Spleen (tissue), 7 donors: ENCODE results near the gene ZMYM1.

ENCODE experiments used
- POLR2A ChIP-seq, 3 donors: fragments of 450-650 bp; IDR thresholded peaks; one replicate each; pipeline ENCODE4 v1.5.1; 2017; ENCODE audit warnings: antibody characterized with exemption in 3 of 3, mild to moderate bottlenecking in 1 of 3
- POLR2AphosphoS5 ChIP-seq, 3 donors: sonication (generic); formaldehyde crosslinking; IDR thresholded peaks; one replicate each; pipeline ENCODE4 v1.5.1; 2017; ENCODE audit warnings: antibody characterized with exemption in 3 of 3
- TF ChIP-seq, protein P1 (sequence below), 11 experiments: fragments of 200-600 bp in 7 of 11; fragments of 450-650 bp in 4 of 11; sonication (generic) in 4 of 11; IDR thresholded peaks in 8 of 11; conservative IDR thresholded peaks in 3 of 11; 1 replicate in 7 of 11; 2 replicates in 4 of 11; pipeline versions ENCODE4 v1.4.0 to v1.8.0; 2016 to 2021; ENCODE audit warnings: antibody characterized with exemption in 11 of 11, inconsistent platforms in 4 of 11, mild to moderate bottlenecking in 1 of 11
- donor health status: DM: no; HTN: no; CAD: no; lungs with moderate emphysema.
- donor health status: DM: no; HTN: no; CAD: no.
- donor health status: DM: no; HTN: no; CAD: no.

DNA sequence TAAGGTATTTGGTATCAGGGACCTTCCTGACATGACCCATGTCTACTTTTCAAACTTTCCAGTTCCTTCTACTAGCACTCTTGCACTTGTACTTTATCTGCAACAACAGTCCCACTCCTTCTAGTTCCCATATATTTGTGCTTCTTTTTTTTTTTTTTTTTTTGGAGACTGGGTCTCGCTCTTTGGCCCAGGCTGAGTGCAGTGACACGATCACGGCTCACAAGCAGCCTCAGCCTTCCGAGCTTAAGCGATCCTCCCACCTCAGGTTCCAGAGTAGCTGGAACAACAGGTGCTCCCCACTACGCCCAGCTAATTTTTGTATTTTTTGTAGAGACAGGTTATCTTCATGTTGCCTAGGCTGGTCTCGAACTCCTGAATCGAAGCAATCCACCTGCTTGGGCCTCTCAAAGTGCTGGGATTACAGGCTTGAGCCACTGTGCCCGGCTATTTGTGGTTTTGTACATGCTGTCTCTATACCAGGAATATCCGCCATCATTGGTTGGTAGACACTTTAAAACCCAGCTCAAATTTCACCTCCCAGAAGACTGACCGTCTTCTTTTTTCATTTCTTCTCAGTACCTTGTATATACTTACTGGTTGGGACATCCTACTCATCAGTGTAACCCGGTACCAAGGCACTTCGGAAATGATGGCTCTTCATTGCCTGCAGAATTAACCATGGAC is 1.1 kb downstream of the ZMYM1 start:
- TF ChIP-seq, protein P1, sequence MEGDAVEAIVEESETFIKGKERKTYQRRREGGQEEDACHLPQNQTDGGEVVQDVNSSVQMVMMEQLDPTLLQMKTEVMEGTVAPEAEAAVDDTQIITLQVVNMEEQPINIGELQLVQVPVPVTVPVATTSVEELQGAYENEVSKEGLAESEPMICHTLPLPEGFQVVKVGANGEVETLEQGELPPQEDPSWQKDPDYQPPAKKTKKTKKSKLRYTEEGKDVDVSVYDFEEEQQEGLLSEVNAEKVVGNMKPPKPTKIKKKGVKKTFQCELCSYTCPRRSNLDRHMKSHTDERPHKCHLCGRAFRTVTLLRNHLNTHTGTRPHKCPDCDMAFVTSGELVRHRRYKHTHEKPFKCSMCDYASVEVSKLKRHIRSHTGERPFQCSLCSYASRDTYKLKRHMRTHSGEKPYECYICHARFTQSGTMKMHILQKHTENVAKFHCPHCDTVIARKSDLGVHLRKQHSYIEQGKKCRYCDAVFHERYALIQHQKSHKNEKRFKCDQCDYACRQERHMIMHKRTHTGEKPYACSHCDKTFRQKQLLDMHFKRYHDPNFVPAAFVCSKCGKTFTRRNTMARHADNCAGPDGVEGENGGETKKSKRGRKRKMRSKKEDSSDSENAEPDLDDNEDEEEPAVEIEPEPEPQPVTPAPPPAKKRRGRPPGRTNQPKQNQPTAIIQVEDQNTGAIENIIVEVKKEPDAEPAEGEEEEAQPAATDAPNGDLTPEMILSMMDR (IDR thresholded peaks at IDR 0.05 in 8 of 11, conservative IDR thresholded peaks at IDR 0.05 in 3 of 11) = no peak
- no peak for TF ChIP-seq POLR2AphosphoS5 (IDR thresholded peaks at IDR 0.05)
- no peak for TF ChIP-seq POLR2A (IDR thresholded peaks at IDR 0.05)
